ENCODE measurements around the gene C4BPA. TPM values are rescaled to one million over a fixed set of nuclear protein-coding genes. Genes with fewer than 3 reads are reported as not detected.

C4BPA gene
- total and polyA plus RNA-seq, 2 of the 4 experiments (the other 2 are of a cell fraction) = not detected

DNA sequence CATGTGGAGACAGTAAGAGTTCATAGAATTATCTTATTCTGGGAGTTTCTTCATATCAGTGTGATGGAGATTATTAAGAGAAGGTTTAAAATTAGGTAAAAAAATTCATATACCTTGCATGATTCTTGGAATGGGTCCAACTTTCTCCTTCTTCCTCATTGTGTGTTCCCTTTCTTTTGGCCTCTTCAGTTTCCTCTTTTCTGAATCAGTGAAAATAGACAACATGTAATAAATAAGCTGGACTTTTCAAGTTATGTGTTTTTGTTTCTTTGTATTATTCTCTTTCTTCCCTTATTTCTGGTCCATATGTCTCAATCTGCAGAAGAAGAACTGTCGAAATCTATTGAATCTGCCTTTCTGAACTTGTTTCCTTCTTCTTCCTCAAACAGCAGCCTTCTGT, 30.5 kb downstream of the C4BPA start:
- dilution Hi-C loops (cut with HindIII; ENCODE audit: low sequenced_read_pairs, unreplicated experiment) (no loop called here), intact Hi-C loops (cut with micrococcal nuclease) (no loop called here), in situ Hi-C loops (cut with MboI; ENCODE audit: low sequenced_read_pairs) (no loop called here)
- ChIA-PET CTCF (no interaction called here), POLR2A (ENCODE audit: unreplicated experiment) (no interaction called here)
- Histone ChIP-seq H4K91ac (ENCODE audit: insufficient read depth, low read depth, low read length) (no peak overlapping the region), H2AK9ac (replicated peaks; ENCODE audit: low read depth, low read length, poor library complexity) (no peak overlapping the region), H2BK15ac (ENCODE audit: low read depth, low read length) (no peak overlapping the region), H3K27me3 (ENCODE audit: control insufficient read depth, insufficient read depth, low read length) (no peaks in the 10 kb centered on the region), H3K4me1 (ENCODE audit: control insufficient read depth, insufficient read depth, low read length) (no peaks in the 10 kb centered on the region), H3K9me1 (ENCODE audit: insufficient read depth, low read length) (no peaks in the 10 kb centered on the region), H3K27ac (ENCODE audit: insufficient read depth, low read length) (no peak overlapping the region), H4K8ac (ENCODE audit: low read depth in 2 of 2, low read length in 2 of 2) (no peak overlapping the region), H2AK5ac (ENCODE audit: low read depth, low read length) (no peak overlapping the region), H3K4ac (ENCODE audit: low read depth, low read length) (no peak overlapping the region), H3K4me2 (ENCODE audit: low read depth, low read length) (no peak overlapping the region), H2AFZ (replicated peaks; ENCODE audit: low read length, poor library complexity) (no peak overlapping the region), H3K18ac (ENCODE audit: low read depth, low read length) (no peak overlapping the region), H3K36me3 (ENCODE audit: control insufficient read depth, insufficient read depth, low read length) (no peaks in the 10 kb centered on the region), H3K9ac (ENCODE audit: low read depth, low read length) (no peak overlapping the region), H3K14ac (replicated peaks; ENCODE audit: low read depth, low read length) (no peak overlapping the region), H2BK20ac (ENCODE audit: low read depth, low read length) (no peak overlapping the region), H2BK120ac (ENCODE audit: low read depth, low read length) (no peak overlapping the region), H2BK5ac (ENCODE audit: low read depth, low read length, poor library complexity, severe bottlenecking) (no peak overlapping the region), H3K9me3 (ENCODE audit: control insufficient read depth, insufficient read depth, low read length) (no peaks in the 10 kb centered on the region), H3K4me3 (ENCODE audit: insufficient read depth, low read depth, low read length) (no peak overlapping the region), H3K79me1 (ENCODE audit: low read depth in 1 of 2, low read length in 2 of 2) (no peaks in the 10 kb centered on the region), H4K5ac (ENCODE audit: low read depth, low read length) (no peak overlapping the region), H4K20me1 (ENCODE audit: insufficient read depth, low read length) (no peaks in the 10 kb centered on the region), H3K23ac (ENCODE audit: low read depth, low read length) (no peak overlapping the region), H3K56ac (ENCODE audit: extremely low read depth, insufficient read depth, low read length) (no peak overlapping the region)
- DNase-seq (no peak), ATAC-seq (ENCODE audit: low read depth) (no peak)
- BruUV-seq (replicated peaks) = no TSS peak
- no peak for TF ChIP-seq NFE2L2 (IDR thresholded peaks at IDR 0.05; ENCODE audit: low read depth, low read length)
- TF ChIP-seq CEBPB (IDR thresholded peaks at IDR 0.05; ENCODE audit: low read depth, low read length) = no peak
- no peak for TF ChIP-seq RCOR1 (IDR thresholded peaks at IDR 0.05; ENCODE audit: insufficient replicate concordance, low read length)
- TF ChIP-seq, protein P1, sequence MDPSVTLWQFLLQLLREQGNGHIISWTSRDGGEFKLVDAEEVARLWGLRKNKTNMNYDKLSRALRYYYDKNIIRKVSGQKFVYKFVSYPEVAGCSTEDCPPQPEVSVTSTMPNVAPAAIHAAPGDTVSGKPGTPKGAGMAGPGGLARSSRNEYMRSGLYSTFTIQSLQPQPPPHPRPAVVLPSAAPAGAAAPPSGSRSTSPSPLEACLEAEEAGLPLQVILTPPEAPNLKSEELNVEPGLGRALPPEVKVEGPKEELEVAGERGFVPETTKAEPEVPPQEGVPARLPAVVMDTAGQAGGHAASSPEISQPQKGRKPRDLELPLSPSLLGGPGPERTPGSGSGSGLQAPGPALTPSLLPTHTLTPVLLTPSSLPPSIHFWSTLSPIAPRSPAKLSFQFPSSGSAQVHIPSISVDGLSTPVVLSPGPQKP (IDR thresholded peaks at IDR 0.05; ENCODE audit: borderline replicate concordance, low read depth, low read length) = no peak
- TF ChIP-seq RAD21 (IDR thresholded peaks at IDR 0.05; ENCODE audit: low read length) = no peak
- no peak for TF ChIP-seq MAZ (IDR thresholded peaks at IDR 0.05; ENCODE audit: borderline replicate concordance, low read depth, low read length)
- no peak for TF ChIP-seq MAFK (IDR thresholded peaks at IDR 0.05; ENCODE audit: low read depth, low read length)
- TF ChIP-seq RFX5 (IDR thresholded peaks at IDR 0.05; ENCODE audit: low read depth, low read length) = no peak
- no peak for TF ChIP-seq FOS (IDR thresholded peaks at IDR 0.05; ENCODE audit: low read depth, low read length)
- WGBS, 2 experiments (ENCODE audit: extremely low coverage in 2 of 2, insufficient read length in 1 of 2) = no CpG with 5 or more reads among the region's 1 CpG

Data from IMR-90 (cell line).